Retinal pigment epithelial cell (primary cell): ENCODE measurements around the gene KCNN3.

Experiments
- DNase-seq: peaks from one replicate; pipeline ENCODE4 v3.0.0-alpha.2; 2010; ENCODE audit warnings: low read depth
- H3K4me3 ChIP-seq: 2 replicates; pipeline ENCODE4 v1.5.1; 2011; ENCODE audit warnings: mild to moderate bottlenecking, low read length, control low read depth, moderate library complexity
- CTCF ChIP-seq: conservative IDR thresholded peaks from 2 replicates; pipeline ENCODE4 v1.5.1; 2011; ENCODE audit warnings: low read depth, low read length, control low read depth, inconsistent platforms

Gene KCNN3

GRCh38 chr1:154778944-154779343, 91.1 kb downstream of the KCNN3 start:
- no peak overlapping the region for H3K4me3 ChIP-seq
- DNase-seq: no peak
- no peak for TF ChIP-seq CTCF

- no peak overlapping the region for H3K4me3 ChIP-seq
- DNase-seq: no peak
- no peak for TF ChIP-seq CTCF
Observed at GRCh38 chr1:154778275-154778674, 91.8 kb downstream of the KCNN3 start.

GRCh38 chr1:154777781-154778180, 92.3 kb downstream of the KCNN3 start:
- DNase-seq: no peak
- H3K4me3 ChIP-seq: no peak overlapping the region
- TF ChIP-seq CTCF: no peak

GRCh38 chr1:154777154-154777553, 92.9 kb downstream of the KCNN3 start:
- TF ChIP-seq CTCF: no peak
- H3K4me3 ChIP-seq: no peak overlapping the region
- DNase-seq: no peak

GRCh38 chr1:154775621-154776605, 94.2 kb downstream of the KCNN3 start:
- DNase-seq: no peak
- H3K4me3 ChIP-seq: no peak overlapping the region
- no peak for TF ChIP-seq CTCF

GRCh38 chr1:154774175-154774855, 95.8 kb downstream of the KCNN3 start:
- no peak for DNase-seq
- H3K4me3 ChIP-seq: no peak overlapping the region
- no peak for TF ChIP-seq CTCF
